ENCODE measurements around the gene MTMR1. TPM values are rescaled to one million over a fixed set of nuclear protein-coding genes. Genes with fewer than 3 reads are reported as not detected.

Gene MTMR1
- polyA plus RNA-seq, 1 donor from 2014 or later = 34.7 TPM

GRCh38 chrX:150644422-150644821 lies 48.8 kb upstream of the MTMR1 start:
- Histone ChIP-seq H2AFZ (ENCODE audit: low read depth, low read length) (no peak overlapping the region), H3K4me3 (ENCODE audit: low read length) (no peak overlapping the region), H3K27ac (ENCODE audit: low read length) (no peak overlapping the region), H3F3A (ENCODE audit: insufficient read depth, low read length, poor library complexity, severe bottlenecking) (no peaks in the 10 kb centered on the region), H3K9me2 (ENCODE audit: insufficient read depth, low read length) (no peaks in the 10 kb centered on the region), H3K36me3 (ENCODE audit: insufficient read depth, low read length) (no peaks in the 10 kb centered on the region), H3K9ac (ENCODE audit: low read length) (no peak overlapping the region), H3K27me3 (ENCODE audit: insufficient read depth, low read depth, low read length) (no peaks in the 10 kb centered on the region), H4K20me1 (ENCODE audit: insufficient read depth) (no peaks in the 10 kb centered on the region), H3K79me2 (replicated peaks; ENCODE audit: insufficient read depth, low read length) (no peaks in the 10 kb centered on the region), H3K4me2 (ENCODE audit: low read length) (no peak overlapping the region), H3K9me3 (ENCODE audit: low read length) (no peaks in the 10 kb centered on the region)
- TF ChIP-seq CTCF (IDR thresholded peaks at IDR 0.05; ENCODE audit: poor library complexity, severe bottlenecking) = no peak
- no peak for TF ChIP-seq RAD21 (conservative IDR thresholded peaks at IDR 0.05)
- TF ChIP-seq MXI1 (conservative IDR thresholded peaks at IDR 0.05; ENCODE audit: poor library complexity, severe bottlenecking) = no peak
- TF ChIP-seq REST (IDR thresholded peaks at IDR 0.05; ENCODE audit: borderline replicate concordance) = no peak
- TF ChIP-seq EP300 (conservative IDR thresholded peaks at IDR 0.05; ENCODE audit: poor library complexity, severe bottlenecking) = no peak
- TF ChIP-seq TAF1 (IDR thresholded peaks at IDR 0.05; ENCODE audit: low read depth) = no peak
- TF ChIP-seq SMC3 (conservative IDR thresholded peaks at IDR 0.05; ENCODE audit: poor library complexity) = no peak
- TF ChIP-seq POLR2AphosphoS5 (IDR thresholded peaks at IDR 0.05) = no peak
- no peak for TF ChIP-seq EZH2 (IDR thresholded peaks at IDR 0.05; ENCODE audit: borderline replicate concordance, insufficient read depth, low read length, poor library complexity, severe bottlenecking)

GRCh38 chrX:150647331-150647730 lies 45.9 kb upstream of the MTMR1 start:
- H4K20me1 ChIP-seq (ENCODE audit: insufficient read depth) = no peaks in the 10 kb centered on the region
- no peak overlapping the region for H3K4me3 ChIP-seq (ENCODE audit: low read length)
- H3K79me2 ChIP-seq (replicated peaks; ENCODE audit: insufficient read depth, low read length) = no peaks in the 10 kb centered on the region
- H3K9me3 ChIP-seq (ENCODE audit: low read length) = no peaks in the 10 kb centered on the region
- no peaks in the 10 kb centered on the region for H3K27me3 ChIP-seq (ENCODE audit: insufficient read depth, low read depth, low read length)
- no peaks in the 10 kb centered on the region for H3K36me3 ChIP-seq (ENCODE audit: insufficient read depth, low read length)
- H2AFZ ChIP-seq (ENCODE audit: low read depth, low read length) = no peak overlapping the region
- no peak overlapping the region for H3K27ac ChIP-seq (ENCODE audit: low read length)
- no peak for TF ChIP-seq CTCF (IDR thresholded peaks at IDR 0.05; ENCODE audit: poor library complexity, severe bottlenecking)
- TF ChIP-seq EP300 (conservative IDR thresholded peaks at IDR 0.05; ENCODE audit: poor library complexity, severe bottlenecking) = no peak
- no peak for TF ChIP-seq RAD21 (conservative IDR thresholded peaks at IDR 0.05)
- TF ChIP-seq REST (IDR thresholded peaks at IDR 0.05; ENCODE audit: borderline replicate concordance) = no peak
- TF ChIP-seq EZH2 (IDR thresholded peaks at IDR 0.05; ENCODE audit: borderline replicate concordance, insufficient read depth, low read length, poor library complexity, severe bottlenecking) = no peak
- no peak for TF ChIP-seq TAF1 (IDR thresholded peaks at IDR 0.05; ENCODE audit: low read depth)
- TF ChIP-seq SMC3 (conservative IDR thresholded peaks at IDR 0.05; ENCODE audit: poor library complexity) = no peak
- no peak for TF ChIP-seq POLR2AphosphoS5 (IDR thresholded peaks at IDR 0.05)
- no peak for TF ChIP-seq MXI1 (conservative IDR thresholded peaks at IDR 0.05; ENCODE audit: poor library complexity, severe bottlenecking)
- H3K9me2 ChIP-seq (ENCODE audit: insufficient read depth, low read length) = no peaks in the 10 kb centered on the region
- H3F3A ChIP-seq (ENCODE audit: insufficient read depth, low read length, poor library complexity, severe bottlenecking) = no peaks in the 10 kb centered on the region
- no peak overlapping the region for H3K4me2 ChIP-seq (ENCODE audit: low read length)
- H3K9ac ChIP-seq (ENCODE audit: low read length) = no peak overlapping the region

Measured in neural cell (in vitro differentiated cells).